HG02759 (cell line): ENCODE measurements around the gene NKX1-2.

Experiments
- ATAC-seq: cut with Tn5 transposase; IDR thresholded peaks from one replicate; pipeline ENCODE4 v1.9.1; 2021; ENCODE audit warnings: mild to moderate bottlenecking, moderate library complexity; ENCODE audit not compliant: unreplicated experiment

Gene NKX1-2

GRCh38 chr10:124450012-124450782 is at the start of gene NKX1-2:
Gene NKX1-2 (minus strand): TSS chr10:124450035. CDS start chr10:124449943, 92 bp downstream.
- ATAC-seq, result no peak

- ATAC-seq, result no peak
Measured at GRCh38 chr10:124498056-124498455, 48.2 kb upstream of the NKX1-2 start.

GRCh38 chr10:124497196-124497881 is 47.5 kb upstream of the NKX1-2 start:
- no peak for ATAC-seq

- ATAC-seq, result no peak
Measured at GRCh38 chr10:124496620-124497019, 46.8 kb upstream of the NKX1-2 start.

GRCh38 chr10:124496150-124496549 is 46.3 kb upstream of the NKX1-2 start:
- no peak for ATAC-seq

GRCh38 chr10:124495725-124496124 is 45.9 kb upstream of the NKX1-2 start:
- ATAC-seq, result no peak

- no peak for ATAC-seq
Measured at GRCh38 chr10:124495162-124495561, 45.3 kb upstream of the NKX1-2 start.

GRCh38 chr10:124494046-124494807 is 44.4 kb upstream of the NKX1-2 start:
- no peak for ATAC-seq

GRCh38 chr10:124493214-124493882 is 43.5 kb upstream of the NKX1-2 start:
- ATAC-seq, result no peak

GRCh38 chr10:124492266-124492665 is 42.4 kb upstream of the NKX1-2 start:
- ATAC-seq, result no peak

GRCh38 chr10:124491105-124491504 is 41.3 kb upstream of the NKX1-2 start:
- no peak for ATAC-seq

- ATAC-seq, result no peak
Measured at GRCh38 chr10:124486635-124487034, 36.8 kb upstream of the NKX1-2 start.

- no peak for ATAC-seq
Measured at GRCh38 chr10:124484661-124485060, 34.8 kb upstream of the NKX1-2 start.

GRCh38 chr10:124484031-124484430 is 34.2 kb upstream of the NKX1-2 start:
- ATAC-seq, result no peak

- no peak for ATAC-seq
Measured at GRCh38 chr10:124482876-124483275, 33.0 kb upstream of the NKX1-2 start.

- ATAC-seq, result no peak
Measured at GRCh38 chr10:124482236-124482800, 32.5 kb upstream of the NKX1-2 start.

GRCh38 chr10:124481717-124482116 is 31.9 kb upstream of the NKX1-2 start:
- ATAC-seq, result no peak

- no peak for ATAC-seq
Measured at GRCh38 chr10:124480860-124481259, 31.0 kb upstream of the NKX1-2 start.

GRCh38 chr10:124478515-124478914 is 28.7 kb upstream of the NKX1-2 start:
- no peak for ATAC-seq

- ATAC-seq, result no peak
Measured at GRCh38 chr10:124477614-124478363, 28.0 kb upstream of the NKX1-2 start.
